Heart right ventricle (tissue), 16 donors: Measurements from ENCODE around the gene TMEM106C. TPM values are rescaled to one million over a fixed set of nuclear protein-coding genes. Genes with fewer than 3 reads are reported as not detected.

Experiments used
- ATAC-seq, 8 donors: fragments of 200-7000 bp; cut with Tn5 transposase; one replicate each; pipeline ENCODE4 v1.9.1; 2020; ENCODE audit warnings: mild to moderate bottlenecking in 8 of 8, moderate library complexity in 8 of 8, moderate number of reproducible peaks in 1 of 8
- DNase-seq, 2 donors: peaks; one replicate each; pipeline ENCODE4 v3.0.0-alpha.2; 2020
- H3K27ac ChIP-seq, 10 donors: fragments of 200-600 bp; sonication (generic) in 2 of 10; one replicate each; pipeline versions ENCODE4 v1.5.0 to v1.8.0; 2020 to 2022; ENCODE audit warnings: mild to moderate bottlenecking in 3 of 10
- H3K27me3 ChIP-seq, 7 donors: fragments of 200-600 bp; one replicate each; pipeline ENCODE4 v1.8.0; 2021 to 2022; ENCODE audit warnings: mild to moderate bottlenecking in 2 of 7
- H3K36me3 ChIP-seq, 9 donors: fragments of 200-600 bp; sonication (generic) in 1 of 9; one replicate each; pipeline versions ENCODE4 v1.5.0 to v1.8.0; 2020 to 2022; ENCODE audit warnings: mild to moderate bottlenecking in 2 of 9
- H3K4me1 ChIP-seq, 9 donors: fragments of 200-600 bp; sonication (generic) in 1 of 9; one replicate each; pipeline versions ENCODE4 v1.5.0 to v1.8.0; 2020 to 2022; ENCODE audit warnings: mild to moderate bottlenecking in 4 of 9
- H3K4me3 ChIP-seq, 10 donors: fragments of 200-600 bp; sonication (generic) in 2 of 10; one replicate each; pipeline versions ENCODE4 v1.5.0 to v1.8.0; 2020 to 2022; ENCODE audit warnings: mild to moderate bottlenecking in 7 of 10, moderate library complexity in 2 of 10
- H3K9me3 ChIP-seq, 11 donors: fragments of 200-600 bp in 10 of 11; sonication (generic) in 2 of 11; one replicate each; pipeline versions ENCODE4 v1.5.0 to v1.8.0; 2013 to 2022; ENCODE audit warnings: mild to moderate bottlenecking in 2 of 11, control low read depth in 1 of 11, moderate library complexity in 1 of 11
- CTCF ChIP-seq, 9 donors: fragments of 200-600 bp; sonication (generic) in 2 of 9; IDR thresholded peaks; one replicate each; pipeline versions ENCODE4 v1.5.0 to v1.8.0; 2021 to 2022; ENCODE audit warnings: antibody characterized with exemption in 9 of 9, mild to moderate bottlenecking in 5 of 9, moderate library complexity in 1 of 9
- WGBS, 2 donors: extraction: QIAGEN DNeasy Blood & Tissue Kit; methylation state at CpG; one replicate each; pipeline ENCODE4 v1.1.7; 2013; ENCODE audit warnings: inconsistent platforms in 1 of 2; 5-methylcytosine and 5-hydroxymethylcytosine counted together
- intact Hi-C, 10 donors: fragments of 100-400 bp; cut with DNase I; formaldehyde crosslinking; loops; one replicate each; pipeline versions ENCODE4 v1.11.1 to v1.14.2; 2022
- polyA plus RNA-seq, 2 donors: library from polyadenylated mRNA; stranded (reverse); fragments of 200-250 nt; gene quantifications; one replicate each; pipeline ENCODE4 v1.2.3, GENCODE V29; 2013
- total RNA-seq, 10 donors: library from RNA; stranded (reverse); fragmentation: NEBNext Ultra II Directional in 3 of 10; extraction: Animal tissue kit (Norgen Biotek cat#: 25700) in 3 of 10; gene quantifications; one replicate each; pipeline versions ENCODE4 v1.2.1 to v1.2.4, GENCODE V29; 2021 to 2023
- donor health status: Arrhythmogenic right ventricular cardiomyopathy.
- donor health status: ischemic (EF 13 %, LVEDD 7.1; RV severe dilation, severe dysfunction).
- donor health status: healthy with polysubstance abuse.
- donor health status: DM: no; HTN: yes; CAD: no.
- donor health status: DM: no; HTN: no; CAD: no.
- donor health status: ischemic (EF 25% LVEDD 6.9; RV normal size, moderate dysfunction).
- donor health status: ischemic (EF 25% LVEDD 5.7; RV mildly dilated, moderate dysfunction).
- donor health status: healthy.
- donor health status: DM: yes; HTN: yes; CAD: no.
- donor health status: Ischemic cardiomyopathy.
- donor health status: ischemic (EF 35%, LVEDD 5.7; RV mildly dilated, moderate dysfunction).
- donor health status: nonischemic (EF 11% LVEDD 7.7; RV severe dilation, severe dysfunction).
- donor health status: DM: yes; HTN: yes; CAD: no.
- donor health status: PGD.
- donor health status: ischemic (EF 29% LVEDD 5.4; RV normal size, mild dysfunction).
- donor health status: nonischemic (EF 23%, LVEDD 6.1; RV moderate dilation, normal function).

The TMEM106C gene
- total and polyA plus RNA-seq, 12 donors, result 22.3 to 61.8 (median 40.0) TPM

DNA sequence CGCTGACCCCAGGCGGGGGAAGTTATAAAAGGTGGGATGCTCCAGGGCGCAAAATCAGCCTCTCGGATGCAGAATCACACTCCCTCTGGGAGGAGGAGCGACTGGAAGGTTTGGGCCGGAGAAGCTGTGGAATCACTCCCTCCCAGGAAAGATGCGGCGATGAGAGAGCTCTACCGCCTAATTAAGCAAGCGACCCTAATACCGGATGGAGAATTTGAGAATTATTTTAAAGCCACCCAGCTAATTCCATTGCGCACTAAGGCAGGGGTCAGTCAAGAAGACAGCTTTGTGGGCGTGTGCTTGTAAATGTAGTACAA lies 39.0 kb downstream of the TMEM106C start:
- ATAC-seq, result no peak
- peaks cover 16 to 99% (median 71%) of the 10 kb centered on the region in 7 donors for H3K27me3 ChIP-seq
- no peak for DNase-seq
- no peak for TF ChIP-seq CTCF (IDR thresholded peaks at IDR 0.05)
- 2 to 5% methylated on average over 13 of the region's 13 CpGs for WGBS, 2 donors
- no peaks in the 10 kb centered on the region for H3K36me3 ChIP-seq
- intact Hi-C loops, result no loop called here
- no peak overlapping the region for H3K27ac ChIP-seq
- no peaks in the 10 kb centered on the region for H3K9me3 ChIP-seq
- peak overlapping the region; percentile 33 to 62 (median 56) for H3K4me3 ChIP-seq
- H3K4me1 ChIP-seq, result peaks cover 7 to 46% (median 43%) of the 10 kb centered on the region in 9 donors

- peak; percentile 26 to 48 for DNase-seq
- Histone ChIP-seq H3K27me3 (peaks cover 16 to 99% (median 69%) of the 10 kb centered on the region in 7 donors), H3K9me3 (no peaks in the 10 kb centered on the region), H3K4me3 (peak overlapping the region in 9 of 10 donors; percentile 33 to 62 (median 57)), H3K4me1 (peaks cover 7 to 46% (median 43%) of the 10 kb centered on the region in 9 donors), H3K36me3 (no peaks in the 10 kb centered on the region), H3K27ac (no peak overlapping the region)
- WGBS, 2 donors, result 1 to 2% methylated on average over 26 of the region's 26 CpGs
- intact Hi-C loops, result no loop called here
- peak; percentile 58 to 79 (median 69) for ATAC-seq
- no peak for TF ChIP-seq CTCF (IDR thresholded peaks at IDR 0.05)
Observed at GRCh38 chr12:48002773-48003218, 39.4 kb downstream of the TMEM106C start.

- Histone ChIP-seq H3K36me3 (no peaks in the 10 kb centered on the region), H3K4me1 (peaks cover 7 to 46% (median 43%) of the 10 kb centered on the region in 9 donors), H3K9me3 (no peaks in the 10 kb centered on the region), H3K27me3 (peaks cover 16 to 98% (median 63%) of the 10 kb centered on the region in 7 donors), H3K27ac (no peak overlapping the region), H3K4me3 (peak overlapping the region; percentile 21 to 62 (median 46))
- DNase-seq, result no peak
- WGBS, 2 donors, result 7 to 8% methylated on average over 38 of the region's 38 CpGs
- intact Hi-C loops, result no loop called here
- no peak for TF ChIP-seq CTCF (IDR thresholded peaks at IDR 0.05)
- no peak for ATAC-seq
Observed at GRCh38 chr12:48003226-48004052, 40.0 kb downstream of the TMEM106C start.

GRCh38 chr12:48004053-48004941 lies 40.9 kb downstream of the TMEM106C start, which contains the start of gene COL2A1:
Gene COL2A1 (minus strand): TSS chr12:48004476. CDS start chr12:48004321, 155 bp downstream.
- ATAC-seq (peak in 3 of 8 donors; percentile 8 to 35 (median 11)), DNase-seq (no peak)
- WGBS, 2 donors, result 2 to 3% methylated on average over 80 to 83 of the region's 83 CpGs
- no peaks in the 10 kb centered on the region for H3K9me3 ChIP-seq
- H3K27me3 ChIP-seq, result peaks cover 16 to 99% (median 68%) of the 10 kb centered on the region in 7 donors
- no peak within 1 kb of the TSS for H3K27ac ChIP-seq
- peaks cover 7 to 46% (median 43%) of the 10 kb centered on the region in 9 donors for H3K4me1 ChIP-seq
- H3K36me3 ChIP-seq, result no peaks in the 10 kb centered on the region
- intact Hi-C loops, result no loop called here
- TF ChIP-seq CTCF (IDR thresholded peaks at IDR 0.05), result no peak
- H3K4me3 ChIP-seq, result peak within 1 kb of the TSS; percentile 21 to 50 (median 46)
